Measurements from ENCODE around the gene PPP1R9A.

Gene PPP1R9A

GRCh38 chr7:94893661-94894060, 13.7 kb upstream of the PPP1R9A start:
- Histone ChIP-seq H3K9ac (ENCODE audit: low read length) (no peak overlapping the region), H3K9me3 (ENCODE audit: low read length) (no peaks in the 10 kb centered on the region), H3K4me3 (ENCODE audit: low read depth in 1 of 2, low read length in 2 of 2) (no peak overlapping the region), H3K27me3 (ENCODE audit: control insufficient read depth in 1 of 2, insufficient read depth in 2 of 2, low read length in 2 of 2) (no peaks in the 10 kb centered on the region), H3K4me1 (ENCODE audit: insufficient read depth, low read length) (peaks cover 17% of the 10 kb centered on the region), H3K27ac (ENCODE audit: low read depth, low read length) (no peak overlapping the region), H3K36me3 (ENCODE audit: insufficient read depth, low read length) (no peaks in the 10 kb centered on the region)

GRCh38 chr7:94897541-94897940, 9.9 kb upstream of the PPP1R9A start:
- H3K4me3 ChIP-seq (ENCODE audit: low read depth in 1 of 2, low read length in 2 of 2) = no peak overlapping the region
- H3K27ac ChIP-seq (ENCODE audit: low read depth, low read length) = no peak overlapping the region
- no peaks in the 10 kb centered on the region for H3K4me1 ChIP-seq (ENCODE audit: insufficient read depth, low read length)

GRCh38 chr7:94898340-94898739, 9.1 kb upstream of the PPP1R9A start:
- Histone ChIP-seq H3K36me3 (ENCODE audit: insufficient read depth, low read length) (no peaks in the 10 kb centered on the region), H3K4me1 (ENCODE audit: insufficient read depth, low read length) (no peaks in the 10 kb centered on the region), H3K4me3 (ENCODE audit: low read depth in 1 of 2, low read length in 2 of 2) (no peak overlapping the region), H3K27me3 (ENCODE audit: control insufficient read depth in 1 of 2, insufficient read depth in 2 of 2, low read length in 2 of 2) (no peaks in the 10 kb centered on the region), H3K9ac (ENCODE audit: low read length) (no peak overlapping the region), H3K27ac (ENCODE audit: low read depth, low read length) (no peak overlapping the region), H3K9me3 (ENCODE audit: low read length) (no peaks in the 10 kb centered on the region)

More at GRCh38 chr7:94897541-94897940, 9.9 kb upstream of the PPP1R9A start:
- Histone ChIP-seq H3K36me3 (ENCODE audit: insufficient read depth, low read length) (no peaks in the 10 kb centered on the region), H3K27me3 (ENCODE audit: control insufficient read depth in 1 of 2, insufficient read depth in 2 of 2, low read length in 2 of 2) (no peaks in the 10 kb centered on the region), H3K9me3 (ENCODE audit: low read length) (no peaks in the 10 kb centered on the region), H3K9ac (ENCODE audit: low read length) (no peak overlapping the region)

DNA sequence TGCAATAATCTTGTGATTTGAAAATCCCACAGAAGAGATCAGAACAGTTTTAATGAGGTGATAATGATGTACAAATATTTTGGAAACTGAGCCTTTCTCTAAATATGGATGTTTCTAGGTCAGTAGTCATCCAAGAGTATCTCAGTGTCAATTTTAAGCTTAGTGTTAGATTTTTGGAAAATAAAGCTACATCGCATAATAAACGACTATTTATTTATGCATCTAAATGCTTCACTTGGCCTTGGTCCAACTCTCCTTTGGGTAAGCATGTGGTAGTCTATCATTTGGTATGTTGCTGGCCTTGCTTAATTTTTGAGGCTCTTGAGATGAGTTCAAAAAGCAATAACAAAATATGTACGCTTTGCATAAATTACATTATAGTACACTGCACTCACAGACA, 5.4 kb upstream of the PPP1R9A start:
- no peak overlapping the region for H3K4me3 ChIP-seq (ENCODE audit: low read depth in 1 of 2, low read length in 2 of 2)
- no peak overlapping the region for H3K27ac ChIP-seq (ENCODE audit: low read depth, low read length)
- H3K4me1 ChIP-seq (ENCODE audit: insufficient read depth, low read length) = peaks cover 4% of the 10 kb centered on the region
- H3K36me3 ChIP-seq (ENCODE audit: insufficient read depth, low read length) = no peaks in the 10 kb centered on the region
- H3K9me3 ChIP-seq (ENCODE audit: low read length) = no peaks in the 10 kb centered on the region
- H3K27me3 ChIP-seq (ENCODE audit: control insufficient read depth in 1 of 2, insufficient read depth in 2 of 2, low read length in 2 of 2) = no peaks in the 10 kb centered on the region
- no peak overlapping the region for H3K9ac ChIP-seq (ENCODE audit: low read length)

DNA sequence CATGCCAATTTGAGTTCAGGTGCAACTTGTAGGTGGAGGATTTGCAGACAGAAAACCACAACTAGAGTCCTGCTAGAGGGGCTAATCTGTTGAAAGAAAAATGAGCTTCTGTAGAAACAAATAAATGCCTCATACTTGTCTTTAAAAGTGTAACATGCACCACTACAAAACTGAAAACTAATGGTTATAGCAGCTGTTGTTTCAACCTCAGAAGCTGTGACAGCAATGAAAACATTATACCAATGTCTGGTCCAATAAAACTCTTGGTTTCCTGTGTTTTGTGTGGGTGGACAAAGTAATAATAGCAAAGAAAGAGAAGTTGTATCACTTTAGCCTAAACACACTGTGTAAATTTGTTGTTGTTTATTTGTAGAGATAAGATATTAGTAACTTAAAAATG, 3.4 kb upstream of the PPP1R9A start:
- Histone ChIP-seq H3K36me3 (ENCODE audit: insufficient read depth, low read length) (no peaks in the 10 kb centered on the region), H3K9me3 (ENCODE audit: low read length) (no peaks in the 10 kb centered on the region), H3K4me1 (ENCODE audit: insufficient read depth, low read length) (peaks cover 8% of the 10 kb centered on the region), H3K27ac (ENCODE audit: low read depth, low read length) (no peak overlapping the region), H3K4me3 (ENCODE audit: low read depth in 1 of 2, low read length in 2 of 2) (no peak overlapping the region), H3K9ac (ENCODE audit: low read length) (no peak overlapping the region), H3K27me3 (ENCODE audit: control insufficient read depth in 1 of 2, insufficient read depth in 2 of 2, low read length in 2 of 2) (no peaks in the 10 kb centered on the region)

- no peaks in the 10 kb centered on the region for H3K27me3 ChIP-seq (ENCODE audit: control insufficient read depth in 1 of 2, insufficient read depth in 2 of 2, low read length in 2 of 2)
- no peak overlapping the region for H3K9ac ChIP-seq (ENCODE audit: low read length)
- no peak overlapping the region for H3K4me3 ChIP-seq (ENCODE audit: low read depth in 1 of 2, low read length in 2 of 2)
- H3K9me3 ChIP-seq (ENCODE audit: low read length) = no peaks in the 10 kb centered on the region
- peaks cover 8% of the 10 kb centered on the region for H3K4me1 ChIP-seq (ENCODE audit: insufficient read depth, low read length)
- no peak overlapping the region for H3K27ac ChIP-seq (ENCODE audit: low read depth, low read length)
- H3K36me3 ChIP-seq (ENCODE audit: insufficient read depth, low read length) = no peaks in the 10 kb centered on the region
Observed at GRCh38 chr7:94904982-94905381, 2.4 kb upstream of the PPP1R9A start.

- peaks cover 8% of the 10 kb centered on the region for H3K4me1 ChIP-seq (ENCODE audit: insufficient read depth, low read length)
- H3K36me3 ChIP-seq (ENCODE audit: insufficient read depth, low read length) = no peaks in the 10 kb centered on the region
- no peak overlapping the region for H3K27ac ChIP-seq (ENCODE audit: low read depth, low read length)
- H3K27me3 ChIP-seq (ENCODE audit: control insufficient read depth in 1 of 2, insufficient read depth in 2 of 2, low read length in 2 of 2) = no peaks in the 10 kb centered on the region
- H3K4me3 ChIP-seq (ENCODE audit: low read depth in 1 of 2, low read length in 2 of 2) = no peak overlapping the region
- no peak overlapping the region for H3K9ac ChIP-seq (ENCODE audit: low read length)
- no peaks in the 10 kb centered on the region for H3K9me3 ChIP-seq (ENCODE audit: low read length)
Observed at GRCh38 chr7:94906065-94906851, 1.1 kb upstream of the PPP1R9A start.

DNA sequence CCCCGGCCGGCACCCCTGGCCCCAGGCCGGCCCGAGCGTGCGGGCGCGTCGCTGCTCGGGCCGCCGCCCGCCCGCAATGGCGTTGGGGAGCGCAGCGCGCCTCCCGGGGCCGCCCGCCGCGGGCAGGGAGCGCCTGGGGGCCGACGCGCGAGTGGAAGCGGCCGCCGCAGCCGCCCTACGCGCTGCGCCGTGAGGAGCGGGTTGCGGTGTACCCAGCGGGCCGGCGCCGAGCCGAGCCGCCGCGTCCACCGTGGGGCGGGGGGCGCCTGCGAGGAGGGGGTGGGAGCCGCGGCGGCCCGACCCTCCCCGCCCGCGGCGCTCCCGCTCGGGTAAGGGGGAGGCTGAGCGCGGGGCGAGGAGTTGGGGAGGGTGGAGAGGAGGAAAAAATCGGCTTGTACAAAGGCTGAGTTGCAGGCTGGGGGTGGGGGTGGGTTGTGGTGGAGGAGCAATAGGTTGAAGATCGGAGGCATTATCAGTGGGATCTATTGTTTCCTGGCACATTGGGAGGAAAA, 473 bp downstream of the PPP1R9A start:
- Histone ChIP-seq H3K9ac (ENCODE audit: low read length) (peak overlapping the region; percentile 56), H3K4me3 (ENCODE audit: low read depth in 1 of 2, low read length in 2 of 2) (peak overlapping the region; percentile 69 to 83), H3K27me3 (ENCODE audit: control insufficient read depth in 1 of 2, insufficient read depth in 2 of 2, low read length in 2 of 2) (no peaks in the 10 kb centered on the region), H3K36me3 (ENCODE audit: insufficient read depth, low read length) (no peaks in the 10 kb centered on the region), H3K27ac (ENCODE audit: low read depth, low read length) (peak overlapping the region; percentile 82), H3K9me3 (ENCODE audit: low read length) (no peaks in the 10 kb centered on the region), H3K4me1 (ENCODE audit: insufficient read depth, low read length) (peaks cover 16% of the 10 kb centered on the region)

- no peaks in the 10 kb centered on the region for H3K9me3 ChIP-seq (ENCODE audit: low read length)
- peak overlapping the region; percentile 69 to 83 for H3K4me3 ChIP-seq (ENCODE audit: low read depth in 1 of 2, low read length in 2 of 2)
- no peaks in the 10 kb centered on the region for H3K27me3 ChIP-seq (ENCODE audit: control insufficient read depth in 1 of 2, insufficient read depth in 2 of 2, low read length in 2 of 2)
- H3K27ac ChIP-seq (ENCODE audit: low read depth, low read length) = peak overlapping the region; percentile 82
- H3K4me1 ChIP-seq (ENCODE audit: insufficient read depth, low read length) = peaks cover 19% of the 10 kb centered on the region
- no peaks in the 10 kb centered on the region for H3K36me3 ChIP-seq (ENCODE audit: insufficient read depth, low read length)
- H3K9ac ChIP-seq (ENCODE audit: low read length) = peak overlapping the region; percentile 56
Observed at GRCh38 chr7:94908323-94909178, 1.2 kb downstream of the PPP1R9A start.

DNA sequence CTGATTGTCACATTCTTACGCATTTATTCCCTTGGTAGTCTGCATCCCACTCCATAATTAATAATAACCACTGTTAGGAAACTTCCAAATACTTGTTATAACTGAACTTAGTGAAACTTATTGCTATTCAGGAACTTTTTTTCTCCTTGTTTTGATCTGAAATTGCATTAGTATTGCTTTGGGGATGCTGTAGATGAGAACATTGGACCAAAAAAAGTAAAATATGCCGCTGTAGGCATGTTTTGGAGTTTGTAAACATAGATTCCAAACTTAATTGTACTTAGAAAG, 1.7 kb downstream of the PPP1R9A start:
- peak overlapping the region; percentile 56 for H3K9ac ChIP-seq (ENCODE audit: low read length)
- H3K9me3 ChIP-seq (ENCODE audit: low read length) = no peaks in the 10 kb centered on the region
- H3K27me3 ChIP-seq (ENCODE audit: control insufficient read depth in 1 of 2, insufficient read depth in 2 of 2, low read length in 2 of 2) = no peaks in the 10 kb centered on the region
- H3K36me3 ChIP-seq (ENCODE audit: insufficient read depth, low read length) = no peaks in the 10 kb centered on the region
- H3K27ac ChIP-seq (ENCODE audit: low read depth, low read length) = peak overlapping the region; percentile 82
- H3K4me1 ChIP-seq (ENCODE audit: insufficient read depth, low read length) = peaks cover 19% of the 10 kb centered on the region
- peak overlapping the region; percentile 69 to 83 for H3K4me3 ChIP-seq (ENCODE audit: low read depth in 1 of 2, low read length in 2 of 2)

- no peak overlapping the region for H3K9ac ChIP-seq (ENCODE audit: low read length)
- no peaks in the 10 kb centered on the region for H3K36me3 ChIP-seq (ENCODE audit: insufficient read depth, low read length)
- H3K27me3 ChIP-seq (ENCODE audit: control insufficient read depth in 1 of 2, insufficient read depth in 2 of 2, low read length in 2 of 2) = no peaks in the 10 kb centered on the region
- H3K27ac ChIP-seq (ENCODE audit: low read depth, low read length) = no peak overlapping the region
- no peak overlapping the region for H3K4me3 ChIP-seq (ENCODE audit: low read depth in 1 of 2, low read length in 2 of 2)
- H3K4me1 ChIP-seq (ENCODE audit: insufficient read depth, low read length) = peaks cover 14% of the 10 kb centered on the region
- H3K9me3 ChIP-seq (ENCODE audit: low read length) = no peaks in the 10 kb centered on the region
Observed at GRCh38 chr7:94912085-94912484, 4.7 kb downstream of the PPP1R9A start.
